GM12801 (cell line): ENCODE results near the gene USE1.

Experiments used
- CTCF ChIP-seq: IDR thresholded peaks from one replicate; pipeline ENCODE4 v1.5.1; 2011; ENCODE audit warnings: control low read depth; ENCODE audit not compliant: insufficient read length; ENCODE audit errors: extremely low read depth

Gene USE1

GRCh38 chr19:17206736-17207581 lies 8.2 kb upstream of the USE1 start:
- no peak for TF ChIP-seq CTCF

- no peak for TF ChIP-seq CTCF
Observed at GRCh38 chr19:17209126-17210036, 5.8 kb upstream of the USE1 start.

GRCh38 chr19:17210296-17210695 lies 4.9 kb upstream of the USE1 start:
- no peak for TF ChIP-seq CTCF

- no peak for TF ChIP-seq CTCF
Observed at GRCh38 chr19:17211547-17212446, 3.4 kb upstream of the USE1 start.

- TF ChIP-seq CTCF = no peak
Observed at GRCh38 chr19:17213334-17213733, 1.8 kb upstream of the USE1 start.

- no peak for TF ChIP-seq CTCF
Observed at GRCh38 chr19:17214508-17215126, 540 bp upstream of the USE1 start.
